HG02759 (cell line): Measurements from ENCODE around the gene SPINK4.

ENCODE experiments used
- ATAC-seq: cut with Tn5 transposase; IDR thresholded peaks from one replicate; pipeline ENCODE4 v1.9.1; 2021; ENCODE audit warnings: mild to moderate bottlenecking, moderate library complexity; ENCODE audit not compliant: unreplicated experiment

The SPINK4 gene, protein sequence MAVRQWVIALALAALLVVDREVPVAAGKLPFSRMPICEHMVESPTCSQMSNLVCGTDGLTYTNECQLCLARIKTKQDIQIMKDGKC

DNA sequence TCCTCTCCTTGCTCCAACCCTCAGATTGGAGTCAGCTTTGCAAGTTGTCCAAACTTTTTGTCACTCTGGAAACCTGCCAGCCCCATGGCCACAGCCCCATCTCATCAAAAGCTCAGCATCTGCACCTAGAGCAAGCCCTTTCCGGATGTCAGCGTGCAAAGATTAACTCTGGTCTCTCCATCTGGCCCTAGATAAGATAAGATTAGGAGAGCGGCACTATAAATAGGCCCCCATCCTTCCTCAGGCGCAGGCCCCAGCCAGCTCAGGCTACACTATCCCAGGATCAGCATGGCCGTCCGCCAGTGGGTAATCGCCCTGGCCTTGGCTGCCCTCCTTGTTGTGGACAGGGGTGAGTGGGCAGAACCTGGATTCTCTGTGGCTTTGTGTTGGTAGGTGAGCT is at the start of gene SPINK4:
Gene SPINK4, plus strand, starts transcription at position 247 of the 400 bp plus-strand sequence. Its CDS starts 42 bp downstream, at position 289.
- ATAC-seq, result no peak

DNA sequence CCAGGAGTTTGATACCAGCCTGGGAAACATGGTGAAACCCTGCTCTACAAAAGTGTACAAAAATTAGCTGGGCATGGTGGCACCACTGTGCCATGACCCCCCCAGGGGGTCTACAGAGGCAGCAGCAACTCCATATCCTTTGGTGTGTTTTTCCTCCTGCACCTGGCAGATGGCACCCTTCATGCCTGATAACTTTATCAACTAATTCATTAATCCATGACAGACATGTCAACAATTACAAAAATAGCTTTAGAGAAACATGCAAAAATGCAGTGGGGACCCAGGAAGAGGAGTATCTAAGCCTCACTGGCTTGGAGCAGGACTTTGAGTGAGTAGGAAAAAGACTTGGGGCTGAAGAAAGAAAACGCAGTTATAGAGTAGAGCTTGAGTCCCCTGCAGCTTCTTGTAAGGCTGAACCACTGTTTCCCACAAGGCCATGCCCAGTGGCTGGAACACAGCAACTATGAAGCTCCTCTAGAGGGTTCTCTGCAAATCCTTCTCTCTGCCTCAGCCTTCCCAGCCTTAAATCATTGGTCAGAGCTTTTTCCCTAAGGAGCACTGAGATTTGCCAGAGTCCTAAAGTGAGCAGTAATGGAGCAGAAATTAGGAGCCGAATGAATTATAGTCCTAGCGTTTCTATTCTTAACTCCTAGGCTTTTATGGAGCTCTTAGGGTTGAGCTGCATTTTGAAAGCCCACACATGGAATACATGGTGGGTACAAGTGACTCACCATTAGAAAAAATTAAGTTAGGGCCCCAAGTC is 47.3 kb upstream of the SPINK4 start:
- no peak for ATAC-seq

DNA sequence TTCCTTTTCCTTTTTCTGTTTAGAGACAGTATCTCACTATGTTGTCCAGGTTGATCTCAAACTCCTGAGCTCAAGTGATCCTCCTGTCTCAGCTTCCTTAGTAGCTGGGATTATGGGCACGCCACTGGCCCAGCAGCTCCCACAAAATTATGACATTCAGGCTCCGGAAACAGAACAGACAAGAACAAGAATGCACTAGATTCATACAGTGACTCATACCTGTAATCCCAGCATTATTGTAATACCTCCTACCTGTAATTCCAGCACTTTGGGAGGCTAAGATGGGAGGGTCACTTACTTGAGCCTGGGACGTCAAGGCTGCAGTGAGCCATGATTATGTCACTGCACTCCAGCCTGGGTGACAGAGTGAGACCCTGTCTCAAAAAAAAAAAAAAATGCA is 46.1 kb upstream of the SPINK4 start:
- no peak for ATAC-seq

DNA sequence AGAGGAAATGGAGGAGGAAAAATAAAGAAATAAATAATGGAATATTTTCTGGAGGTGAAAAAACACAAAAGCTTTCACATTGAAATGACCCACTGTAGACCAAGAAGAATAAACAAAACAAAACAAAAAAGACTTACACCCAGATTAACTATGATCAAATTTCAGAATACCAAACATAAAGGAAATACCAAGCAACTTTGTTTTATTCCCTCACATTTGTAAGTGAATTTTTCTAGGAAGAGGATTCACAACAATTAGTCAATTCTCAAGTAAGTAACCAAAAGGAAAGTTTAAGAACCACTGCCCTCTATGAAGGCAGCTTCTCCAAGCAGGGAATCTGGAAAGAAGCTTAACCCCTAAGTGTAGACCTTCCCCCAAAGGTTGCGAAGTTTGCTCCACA is 43.2 kb upstream of the SPINK4 start:
- ATAC-seq, result no peak

DNA sequence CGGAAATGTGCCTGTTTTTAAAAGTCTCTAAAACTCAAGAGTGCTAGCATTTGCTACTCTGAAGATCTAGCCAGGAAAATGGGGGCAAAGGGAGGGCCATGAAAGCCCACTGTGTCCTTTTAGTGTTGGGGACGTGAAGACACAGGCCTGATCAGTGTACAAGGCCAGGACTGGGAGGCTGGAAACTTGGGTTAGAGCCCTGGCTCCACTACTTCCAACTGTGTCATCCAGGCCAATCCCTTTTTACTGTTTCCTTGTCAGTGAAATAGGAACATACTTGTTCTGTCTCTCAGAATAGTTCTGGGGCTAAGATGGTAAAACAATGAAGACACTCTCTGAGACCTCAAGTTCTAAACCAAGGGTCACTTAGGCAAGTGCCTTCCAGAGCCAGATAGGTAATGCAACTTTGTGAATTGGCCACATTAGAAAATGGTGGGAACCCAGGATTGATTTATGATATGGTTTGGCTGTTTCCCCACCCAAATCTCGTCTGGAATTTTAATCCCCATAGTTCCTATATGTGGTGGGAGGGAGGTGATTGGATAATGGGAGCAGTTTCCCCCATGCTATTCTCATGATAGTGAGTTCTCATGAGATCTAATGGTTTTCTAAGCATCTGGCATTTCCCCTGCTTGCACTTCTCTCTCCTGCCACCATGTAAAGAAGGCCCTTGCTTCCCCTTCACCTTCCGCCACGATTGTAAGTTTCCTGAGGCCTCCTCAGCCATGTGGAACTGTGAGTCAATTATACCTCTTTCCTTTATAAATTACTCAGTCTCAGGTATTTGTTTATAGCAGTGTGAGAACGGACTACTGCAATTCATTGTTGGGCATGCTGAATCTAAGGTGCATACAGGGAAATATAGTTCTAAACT is 42.5 kb upstream of the SPINK4 start:
- ATAC-seq, result no peak

DNA sequence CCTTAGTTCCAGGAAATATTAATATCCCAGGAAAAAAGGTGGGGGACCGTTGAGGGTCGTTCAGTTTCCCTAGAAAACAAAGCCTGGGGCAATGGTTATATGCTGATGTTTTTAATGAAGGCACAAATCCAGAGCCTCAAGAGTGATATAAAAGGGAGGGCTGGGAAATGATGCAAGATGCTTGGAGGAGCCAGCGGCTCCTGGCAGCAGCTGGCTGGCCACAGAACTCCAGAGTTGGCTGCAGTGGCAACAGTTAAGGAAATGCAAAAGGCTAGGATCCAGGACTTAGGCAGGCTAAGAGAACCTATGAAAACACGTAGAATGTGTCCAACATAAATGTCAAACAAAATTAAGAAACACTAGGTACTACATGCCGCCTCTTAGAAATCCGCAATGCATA is 41.8 kb upstream of the SPINK4 start:
- ATAC-seq, result no peak

DNA sequence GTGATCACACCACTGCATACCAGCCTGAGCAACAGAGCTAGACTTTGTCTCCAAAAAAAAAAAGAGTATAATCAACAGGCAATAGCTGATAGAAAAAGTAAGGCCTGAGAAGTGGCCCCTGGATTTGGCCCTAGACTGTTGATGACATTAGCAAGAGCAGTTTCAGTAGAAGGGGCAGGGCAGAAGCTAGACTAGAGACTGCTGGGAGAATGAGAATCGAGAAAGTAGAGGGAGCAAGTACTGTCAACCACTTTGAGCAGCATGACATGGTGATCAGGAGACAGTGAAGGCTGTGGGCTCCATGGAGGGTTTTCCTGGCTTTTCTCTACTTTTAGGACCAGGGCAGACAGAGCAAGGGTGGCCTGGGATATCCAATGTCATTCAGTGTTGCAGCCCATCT is 37.9 kb upstream of the SPINK4 start:
- peak; percentile 37 for ATAC-seq

DNA sequence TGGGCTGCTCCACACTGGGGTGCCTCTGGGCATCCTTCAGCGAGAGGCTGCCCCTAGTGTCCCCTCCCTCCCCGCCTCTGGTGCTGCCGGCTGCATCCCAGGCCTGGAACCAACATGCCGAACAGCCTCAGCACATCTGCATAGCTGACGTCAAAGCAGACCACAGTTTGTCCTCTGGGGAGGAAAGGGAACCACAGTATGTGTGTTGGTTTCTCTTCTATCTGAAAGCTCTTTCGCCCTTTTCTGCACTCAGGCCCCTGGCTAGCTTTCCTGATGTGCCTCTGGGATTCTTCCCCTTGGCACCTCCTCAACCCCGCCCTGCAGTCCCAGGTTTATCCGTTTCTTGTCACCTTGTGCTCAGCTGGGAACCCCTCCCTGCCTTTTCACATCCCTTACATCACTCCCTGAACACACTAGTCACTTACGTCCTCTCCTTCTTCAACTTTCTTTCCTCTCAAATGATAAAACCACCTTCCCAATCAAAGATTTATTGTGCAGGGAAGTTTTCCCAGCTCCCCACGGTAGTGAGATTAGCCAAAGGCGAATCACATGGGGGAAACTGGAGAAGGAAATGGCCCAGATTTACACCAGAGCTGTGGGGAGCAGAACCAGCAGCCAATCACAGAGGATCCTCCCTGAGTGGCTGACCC is 37.3 kb upstream of the SPINK4 start:
- ATAC-seq, result peak; percentile 100

DNA sequence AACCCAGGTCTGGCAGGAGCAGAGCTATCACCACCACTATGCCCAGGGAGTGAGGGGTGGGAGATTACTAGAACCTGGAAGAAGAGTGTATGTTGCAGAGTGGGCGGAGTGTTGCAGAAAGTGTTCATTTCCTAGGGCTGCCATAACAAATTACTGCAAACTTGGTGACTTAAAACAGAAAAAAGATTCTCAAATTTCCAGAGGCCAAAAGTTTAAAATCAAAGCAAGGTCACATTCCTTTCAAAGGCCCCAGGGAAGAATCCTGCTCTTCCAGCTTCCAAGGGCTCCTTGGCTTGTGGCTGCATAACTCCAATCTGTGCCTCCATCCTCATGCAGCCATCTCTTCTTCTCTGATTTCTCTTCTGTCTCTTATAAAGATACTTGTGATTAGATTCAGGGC is 30.6 kb upstream of the SPINK4 start:
- no peak for ATAC-seq

DNA sequence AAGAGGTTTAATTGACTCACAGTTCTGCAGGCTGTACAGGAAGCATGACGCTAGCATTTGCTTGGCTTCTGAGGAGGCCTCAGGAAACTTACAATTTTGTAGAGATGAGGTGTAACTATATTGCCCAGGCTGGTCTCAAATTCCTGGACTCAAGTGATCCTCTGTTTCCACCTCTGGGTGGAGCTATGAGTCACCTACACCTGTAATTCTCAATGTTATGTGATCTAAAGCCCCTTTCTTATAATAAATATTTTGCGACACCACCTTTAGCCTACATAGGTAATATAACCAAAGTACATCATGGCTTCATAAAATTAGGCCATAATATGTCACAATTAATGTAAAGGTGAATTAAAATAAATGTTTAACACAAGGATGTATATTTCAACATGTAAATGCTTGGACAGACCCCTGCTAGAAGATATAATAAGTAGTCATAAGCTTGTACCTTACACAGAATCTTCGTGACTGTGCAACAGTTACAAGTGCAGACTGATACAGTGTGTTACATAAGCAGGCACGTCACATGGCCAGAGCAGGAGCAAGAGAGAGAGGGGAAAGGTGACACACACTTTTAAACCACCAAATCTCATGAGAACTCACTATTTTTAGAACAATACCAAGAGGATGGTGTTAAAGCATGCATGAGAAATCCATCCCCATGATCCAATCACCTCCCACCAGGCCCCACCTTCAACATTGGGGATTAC is 29.8 kb upstream of the SPINK4 start:
- no peak for ATAC-seq

DNA sequence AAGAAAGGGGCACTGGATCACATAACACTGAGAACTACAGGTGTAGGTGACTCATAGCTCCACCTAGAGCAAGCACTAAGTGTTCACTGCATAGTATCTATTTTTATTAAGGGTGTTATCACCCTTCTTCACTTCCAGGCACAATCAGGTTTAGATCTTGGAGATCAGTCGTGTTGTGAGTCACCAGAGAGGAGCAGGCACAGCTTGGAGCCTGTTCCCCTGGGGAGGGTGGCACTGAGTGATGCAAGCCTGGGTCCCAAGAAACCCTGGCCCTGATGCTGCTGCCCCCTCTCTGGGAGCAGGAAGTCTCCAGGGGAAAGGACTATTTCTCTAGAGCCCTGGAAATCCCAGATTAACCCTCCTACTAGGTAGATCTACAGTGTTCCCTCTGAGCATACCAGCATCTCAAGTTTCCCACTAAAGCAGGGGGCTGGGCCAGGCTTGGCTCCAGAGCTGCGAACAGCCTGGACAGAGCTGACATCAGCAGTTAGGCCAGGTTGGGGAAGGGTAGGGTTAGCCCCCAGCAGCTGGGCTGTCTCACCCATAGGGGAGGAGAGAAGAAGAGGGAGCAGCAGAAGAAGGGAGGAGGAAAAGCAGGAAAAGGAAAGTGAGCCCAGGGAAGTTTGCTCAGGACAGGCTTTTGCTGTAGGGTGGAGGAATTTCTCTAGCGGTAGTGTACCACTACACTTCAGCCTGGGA is 28.1 kb upstream of the SPINK4 start:
- no peak for ATAC-seq

DNA sequence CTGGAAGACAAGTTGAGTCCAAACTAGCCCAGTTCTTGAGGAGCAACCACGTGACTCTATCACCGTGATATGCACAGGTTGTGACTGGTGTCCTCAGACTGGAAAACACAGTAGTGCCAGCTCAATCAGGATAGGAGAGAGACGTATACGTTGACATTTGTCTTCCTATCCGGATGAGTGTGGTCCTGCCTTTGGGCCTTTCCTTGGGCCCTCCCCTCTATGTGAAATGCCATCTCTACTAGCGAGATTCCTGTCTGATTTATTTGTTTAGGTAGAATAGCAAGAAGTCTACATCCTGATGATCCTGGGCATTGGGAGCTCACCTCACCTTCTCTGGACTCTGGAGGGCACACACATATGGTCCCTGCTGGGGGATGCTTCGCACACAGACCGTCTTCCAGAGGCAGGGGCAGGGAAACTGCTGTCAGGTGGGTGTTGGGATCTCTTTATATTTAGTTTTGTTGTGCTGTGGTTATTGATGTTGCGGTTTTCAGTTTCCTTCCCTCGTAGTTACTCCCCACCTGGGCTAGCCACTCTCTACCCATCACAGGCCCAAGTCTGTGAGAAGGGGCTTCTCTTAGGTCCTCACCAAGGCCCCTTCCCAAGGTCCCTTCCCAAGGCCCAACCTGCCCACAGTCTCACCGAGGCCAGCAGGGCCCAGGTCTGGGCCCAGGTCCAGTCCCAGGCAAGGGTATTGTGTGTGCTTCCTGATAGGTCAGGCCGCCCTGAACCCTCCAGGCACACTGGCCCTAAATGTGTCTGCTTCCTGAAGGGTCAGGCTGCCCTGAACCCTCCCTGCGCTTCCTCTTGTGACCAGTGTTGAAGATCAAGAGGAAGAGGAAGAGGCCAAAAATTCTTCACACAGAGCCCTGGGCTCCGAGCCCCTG is 19.0 kb upstream of the SPINK4 start:
- ATAC-seq, result no peak

DNA sequence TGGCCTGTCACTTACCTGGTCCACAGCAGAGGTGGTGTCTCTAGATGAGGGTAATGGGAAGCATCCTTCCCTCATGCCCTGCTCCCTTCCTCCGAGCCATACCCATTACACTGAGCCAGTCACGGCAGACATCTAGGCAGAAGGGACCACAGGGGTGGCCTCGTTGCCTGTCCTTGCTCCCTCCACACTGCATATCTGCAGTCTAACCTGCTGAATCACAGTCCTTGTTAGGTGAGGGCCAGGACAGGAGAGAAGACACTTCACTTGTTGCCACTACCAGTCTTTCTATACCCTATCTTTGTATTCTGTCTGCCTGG is 18.4 kb upstream of the SPINK4 start:
- ATAC-seq, result no peak

DNA sequence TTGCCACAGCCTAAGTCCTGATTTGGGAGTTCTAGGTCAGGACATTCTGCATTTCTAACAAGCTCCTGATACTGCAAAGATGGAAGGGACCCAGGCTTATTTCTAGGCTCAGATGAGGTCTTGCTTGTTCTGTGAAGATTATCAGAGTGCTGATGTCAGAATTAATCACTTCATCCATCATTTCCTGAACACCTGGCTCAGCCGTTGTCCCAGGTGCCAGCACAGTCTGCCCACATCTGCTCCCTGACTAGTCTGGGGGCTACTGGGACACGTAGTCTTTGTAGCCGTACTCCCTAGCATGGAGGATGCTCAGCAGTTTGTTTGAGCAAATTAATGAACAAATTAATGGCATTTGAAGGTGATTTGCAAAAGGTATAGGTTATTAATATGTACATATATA is 17.9 kb upstream of the SPINK4 start:
- ATAC-seq, result no peak

DNA sequence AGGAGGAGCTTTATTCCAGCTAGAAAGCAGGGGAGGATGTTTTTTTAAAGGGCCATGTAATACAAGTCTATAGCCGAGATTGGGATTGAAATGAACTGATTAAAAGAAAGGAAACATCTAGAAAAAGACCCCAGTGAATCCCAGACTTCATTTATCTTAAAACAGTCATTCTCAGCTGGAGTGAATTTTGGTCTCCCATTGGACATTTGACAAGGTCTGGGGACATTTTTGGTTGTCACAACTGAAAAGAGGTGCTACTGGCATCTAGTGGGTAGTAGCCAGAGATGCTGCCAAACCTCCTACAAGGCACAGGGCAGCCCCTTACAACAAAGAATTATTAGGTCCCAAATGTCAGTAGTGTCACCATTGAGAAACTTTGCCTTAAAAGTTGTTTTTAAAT is 16.3 kb upstream of the SPINK4 start:
- no peak for ATAC-seq

DNA sequence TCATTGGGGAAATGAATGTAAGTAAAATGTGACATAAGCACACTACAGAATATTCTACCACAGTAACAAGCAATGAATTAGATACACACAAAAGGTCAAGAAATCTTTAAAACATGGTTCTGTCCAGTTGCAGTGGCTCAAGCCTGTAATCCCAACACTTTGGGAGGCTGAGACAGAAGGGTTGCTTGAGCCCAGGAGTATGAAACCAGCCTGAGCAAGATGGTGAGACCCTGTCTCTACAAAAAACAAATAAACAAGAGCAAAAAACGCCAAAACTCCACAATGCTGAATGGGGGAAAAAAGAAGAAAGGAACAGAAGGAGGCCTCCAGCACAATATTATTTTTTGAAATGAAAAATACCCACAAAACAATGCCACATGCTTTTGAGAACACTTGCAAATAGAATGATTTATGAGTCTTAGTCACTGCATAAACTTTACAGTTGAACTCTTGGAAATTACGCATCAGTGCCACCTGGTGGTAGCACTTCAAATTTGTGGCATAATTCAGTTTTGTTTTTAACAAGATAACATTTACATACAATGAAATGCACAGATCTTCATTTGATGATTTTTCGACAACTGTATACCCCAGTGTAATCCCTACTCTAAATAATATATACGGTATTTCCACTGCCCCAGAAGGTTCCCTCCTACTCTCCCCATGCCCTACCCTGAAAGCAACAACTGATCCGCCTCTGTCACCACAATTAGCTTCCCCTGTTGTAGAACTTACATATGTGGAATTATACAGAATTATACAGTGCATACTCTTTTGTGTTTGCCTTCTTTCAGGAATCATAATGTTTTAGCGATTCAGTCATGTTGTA is 14.4 kb upstream of the SPINK4 start:
- no peak for ATAC-seq

DNA sequence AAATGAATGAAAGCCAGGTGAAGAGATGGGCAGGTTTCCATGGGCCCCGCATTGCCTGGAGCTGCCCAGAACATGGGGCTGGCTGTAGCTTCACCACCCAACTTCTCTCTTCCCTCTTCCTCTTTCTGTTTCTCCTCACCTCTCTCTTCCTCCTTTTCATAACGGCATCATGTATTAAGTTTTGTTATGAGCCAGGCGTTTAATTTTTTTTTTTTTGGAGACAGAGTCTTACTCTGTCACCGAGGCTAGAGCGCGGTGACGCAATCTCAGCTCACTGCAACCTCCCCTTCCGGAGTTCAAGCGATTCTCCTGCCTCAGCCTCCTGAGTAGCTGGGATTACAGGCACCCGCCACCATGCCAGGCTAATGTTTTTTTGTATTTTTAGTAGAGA is 13.0 kb upstream of the SPINK4 start:
- ATAC-seq, result peak; percentile 65

DNA sequence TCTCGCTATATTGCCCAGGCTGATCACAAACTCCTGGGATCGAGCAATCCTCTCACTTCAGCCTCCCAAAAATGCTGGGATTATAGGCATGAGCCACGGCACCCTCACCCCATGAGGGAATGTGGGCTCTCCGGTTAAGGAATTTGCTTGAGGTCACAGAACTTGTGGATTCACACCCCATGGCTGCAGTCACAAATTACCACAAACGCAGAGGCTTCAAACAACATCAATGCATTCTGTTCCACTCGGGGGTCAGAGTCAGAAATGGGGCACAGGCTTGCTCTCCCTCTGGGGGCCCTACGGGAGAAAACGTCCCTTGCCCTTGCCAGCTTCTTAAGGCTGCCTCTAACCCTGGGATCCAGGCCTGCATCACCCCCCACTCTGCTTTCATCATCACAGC is 12.2 kb upstream of the SPINK4 start:
- no peak for ATAC-seq

DNA sequence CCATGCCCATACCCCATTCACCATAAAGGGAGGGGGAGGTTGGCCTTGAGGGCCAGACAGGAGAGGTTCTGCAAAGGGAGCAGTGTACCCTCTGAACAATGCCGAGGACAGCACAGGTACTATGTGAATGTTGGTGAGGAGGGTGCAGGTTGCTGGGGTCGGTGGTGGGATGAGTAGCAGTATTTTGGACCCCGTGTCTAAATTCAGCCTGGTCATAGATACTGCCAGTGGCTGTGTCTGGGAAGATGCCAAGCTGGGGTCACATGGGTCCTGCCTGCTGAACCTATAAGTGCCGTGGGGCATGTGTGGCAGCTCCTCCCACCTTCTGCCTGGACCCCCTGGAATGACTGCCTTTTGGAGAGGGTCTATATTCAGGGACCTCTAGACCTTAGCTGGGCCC is 11.4 kb upstream of the SPINK4 start:
- ATAC-seq, result no peak
